B cell (primary cell): ENCODE measurements around the gene LSM14B. TPM values are rescaled to one million over a fixed set of nuclear protein-coding genes. Genes with fewer than 3 reads are reported as not detected.

Source experiments
- ATAC-seq: fragments of 200-7000 bp; cut with Tn5 transposase; one replicate; pipeline ENCODE4 v1.10.0; 2021; ENCODE audit warnings: low read depth, mild to moderate bottlenecking, moderate number of reproducible peaks, moderate library complexity
- CTCF ChIA-PET: fragments of 350-600 bp; sonication (Branson Sonifier 250); formaldehyde crosslinking; loops from one replicate; lab custom pipeline; 2021; ENCODE audit warnings: antibody characterized with exemption, inconsistent platforms; lab: Charles Lee
- POLR2A ChIA-PET: fragments of 350-600 bp; sonication (Branson Sonifier 250); formaldehyde crosslinking; loops from one replicate; lab custom pipeline; 2021; ENCODE audit warnings: antibody characterized with exemption; lab: Charles Lee
- DNase-seq: peaks from one replicate; pipeline ENCODE4 v3.0.0; 2013
- H2AFZ ChIP-seq: 2 replicates; pipeline ENCODE4 v1.6.1; 2012; ENCODE audit warnings: mild to moderate bottlenecking, low read depth, low read length; ENCODE audit not compliant: insufficient read depth, poor library complexity, severe bottlenecking
- H3K27ac ChIP-seq, 2 donors: 1 replicate in 1 of 2; 2 replicates in 1 of 2; pipeline ENCODE4 v1.5.1; 2012 to 2013; ENCODE audit warnings: low read length in 2 of 2, mild to moderate bottlenecking in 2 of 2, moderate library complexity in 1 of 2
- H3K27me3 ChIP-seq, 4 experiments: fragments of 200-600 bp in 1 of 4; sonication (generic) in 1 of 4; replicated peaks in 1 of 4; 1 replicate in 2 of 4; 2 replicates in 2 of 4; pipeline versions ENCODE4 v1.6.1 to v1.7.0; 2013 to 2016; ENCODE audit warnings: low read length in 3 of 4, mild to moderate bottlenecking in 2 of 4, mixed read lengths in 1 of 4, moderate library complexity in 1 of 4; ENCODE audit not compliant: insufficient read depth in 4 of 4, control insufficient read depth in 3 of 4; ENCODE audit errors: control extremely low read depth in 1 of 4
- H3K36me3 ChIP-seq, 2 experiments: replicated peaks in 1 of 2; 1 replicate in 1 of 2; 2 replicates in 1 of 2; pipeline versions ENCODE4 v1.6.1 to v1.7.1; 2013; ENCODE audit warnings: low read length in 1 of 2; ENCODE audit not compliant: insufficient read depth in 2 of 2, control insufficient read depth in 1 of 2; ENCODE audit errors: control extremely low read depth in 1 of 2, extremely low read depth in 1 of 2
- H3K4me1 ChIP-seq, 2 donors: fragments of 200-600 bp in 1 of 2; sonication (generic) in 1 of 2; 1 replicate in 1 of 2; 2 replicates in 1 of 2; pipeline versions ENCODE4 v1.5.1 to v1.6.1; 2013 to 2017; ENCODE audit warnings: low read length in 2 of 2; ENCODE audit not compliant: control insufficient read depth in 2 of 2, insufficient read depth in 2 of 2
- H3K4me2 ChIP-seq: replicated peaks from 2 replicates; pipeline ENCODE3; 2012; ENCODE audit warnings: mild to moderate bottlenecking, low read depth, low read length; ENCODE audit not compliant: poor library complexity, severe bottlenecking
- H3K4me3 ChIP-seq, 5 experiments: fragments of 200-600 bp in 1 of 5; sonication (generic) in 1 of 5; 1 replicate in 3 of 5; 2 replicates in 2 of 5; pipeline versions ENCODE4 v1.5.1 to v1.7.0; 2011 to 2016; ENCODE audit warnings: low read length in 4 of 5, mild to moderate bottlenecking in 4 of 5, low read depth in 2 of 5, control low read depth in 1 of 5, moderate library complexity in 1 of 5; ENCODE audit not compliant: insufficient read depth in 1 of 5; ENCODE audit errors: control extremely low read depth in 1 of 5, extremely low read depth in 1 of 5
- H3K79me2 ChIP-seq: fragments of 200-600 bp; sonication (generic); one replicate; pipeline ENCODE4 v1.6.0; 2016; ENCODE audit warnings: low read length; ENCODE audit not compliant: control insufficient read depth, insufficient read depth
- H3K9ac ChIP-seq: fragments of 200-600 bp; sonication (generic); 2 replicates; pipeline ENCODE4 v1.6.1; 2017; ENCODE audit warnings: mild to moderate bottlenecking, low read length, moderate library complexity
- H3K9me3 ChIP-seq, 3 donors: one replicate each; pipeline versions ENCODE4 v1.6.1 to v1.7.1; 2013; ENCODE audit warnings: low read length in 2 of 3; ENCODE audit not compliant: control insufficient read depth in 2 of 3, insufficient read depth in 1 of 3; ENCODE audit errors: control extremely low read depth in 1 of 3
- H4K20me1 ChIP-seq: 2 replicates; pipeline ENCODE4 v1.6.0; 2012; ENCODE audit warnings: mild to moderate bottlenecking, low read length; ENCODE audit not compliant: insufficient read depth, control insufficient read depth, poor library complexity, severe bottlenecking
- H3K27ac Mint-ChIP-seq: one replicate; pipeline ENCODE4 v1.8.0; 2021; ENCODE audit warnings: mixed read lengths
- H3K27me3 Mint-ChIP-seq: one replicate; pipeline ENCODE4 v1.8.0; 2021; ENCODE audit warnings: mixed read lengths
- H3K4me1 Mint-ChIP-seq: one replicate; pipeline ENCODE4 v1.8.0; 2021; ENCODE audit warnings: mixed read lengths
- H3K4me3 Mint-ChIP-seq: one replicate; pipeline ENCODE4 v1.8.0; 2021; ENCODE audit warnings: mixed read lengths
- H3K9me3 Mint-ChIP-seq: one replicate; pipeline ENCODE4 v1.8.0; 2022; ENCODE audit warnings: mixed read lengths; ENCODE audit not compliant: insufficient read depth
- CTCF ChIP-seq: fragments of 200-600 bp; IDR thresholded peaks from one replicate; pipeline ENCODE4 v1.8.0; 2022; ENCODE audit warnings: antibody characterized with exemption, mild to moderate bottlenecking
- EZH2 ChIP-seq: IDR thresholded peaks from 2 replicates; pipeline ENCODE4 v1.6.1; 2012; ENCODE audit warnings: borderline replicate concordance, low read depth, mild to moderate bottlenecking, moderate library complexity, low read length; ENCODE audit not compliant: insufficient read depth, poor library complexity, severe bottlenecking
- WGBS: methylation state at CpG from one replicate; pipeline ENCODE4 v1.1.5; 2013; ENCODE audit warnings: missing lambda C conversion rate; ENCODE audit not compliant: insufficient coverage; 5-methylcytosine and 5-hydroxymethylcytosine counted together
- intact Hi-C: fragments of 100-400 bp; cut with micrococcal nuclease; formaldehyde crosslinking; loops from one replicate; pipeline ENCODE4 v1.10.0; 2022
- polyA plus RNA-seq: library from polyadenylated mRNA; depleted of rRNA; stranded (reverse); fragments of >200 nt; gene quantifications from 2 replicates; pipeline ENCODE4 v1.2.3, GENCODE V29; 2012
- total RNA-seq, 2 donors: library from RNA; stranded (reverse); fragments of 120-200 nt in 1 of 2; gene quantifications; 1 replicate in 1 of 2; 2 replicates in 1 of 2; pipeline versions ENCODE4 v1.2.3 to v1.2.4, GENCODE V29; 2013 to 2022

LSM14B gene
- total and polyA plus RNA-seq, 2 donors (not counting 1 experiment from before 2014, with no cell fraction given), result 26.8 to 52.8 TPM

DNA sequence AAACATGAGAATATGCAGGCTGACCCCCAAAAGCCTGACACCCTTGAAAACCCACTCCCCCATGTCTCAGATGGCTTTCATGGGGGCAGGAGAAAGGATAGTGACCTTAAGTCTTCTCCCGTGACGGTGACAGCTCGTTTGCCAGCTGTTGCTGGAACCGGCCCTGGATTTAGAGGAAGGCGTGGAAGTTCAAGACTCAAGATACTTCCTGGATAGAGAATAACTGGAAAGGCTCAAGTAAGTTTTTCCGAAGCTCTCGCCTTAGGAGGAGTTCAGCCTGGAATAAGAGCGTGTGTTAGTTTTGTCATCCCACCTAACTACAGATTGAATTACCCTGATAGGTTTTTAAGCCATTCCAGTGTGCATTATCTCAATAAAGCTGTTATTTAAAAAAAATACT lies 49.0 kb downstream of the LSM14B start:
- Histone ChIP-seq H3K9ac (no peak overlapping the region), H3K4me2 (no peak overlapping the region), H3K36me3 (peaks cover 0 to under 1% of the 10 kb centered on the region in 2 experiments), H3K4me3 (no peak overlapping the region), H3K9me3 (no peaks in the 10 kb centered on the region), H3K27me3 (no peaks in the 10 kb centered on the region), H2AFZ (no peak overlapping the region), H4K20me1 (no peaks in the 10 kb centered on the region), H3K27ac (no peak overlapping the region), H3K79me2 (no peaks in the 10 kb centered on the region), H3K4me1 (no peaks in the 10 kb centered on the region)
- H3K27me3 Mint-ChIP-seq, result no peaks in the 10 kb centered on the region
- no peaks in the 10 kb centered on the region for H3K9me3 Mint-ChIP-seq
- no peaks in the 10 kb centered on the region for H3K4me1 Mint-ChIP-seq
- H3K4me3 Mint-ChIP-seq, result no peak overlapping the region
- no peak overlapping the region for H3K27ac Mint-ChIP-seq
- ChIA-PET POLR2A (no interaction called here), CTCF (no interaction called here)
- WGBS, result 92% methylated on average over 5 of the region's 8 CpGs
- TF ChIP-seq CTCF (no peak), EZH2 (no peak)
- DNase-seq (no peak), ATAC-seq (no peak)
- intact Hi-C loops, result no loop called here

DNA sequence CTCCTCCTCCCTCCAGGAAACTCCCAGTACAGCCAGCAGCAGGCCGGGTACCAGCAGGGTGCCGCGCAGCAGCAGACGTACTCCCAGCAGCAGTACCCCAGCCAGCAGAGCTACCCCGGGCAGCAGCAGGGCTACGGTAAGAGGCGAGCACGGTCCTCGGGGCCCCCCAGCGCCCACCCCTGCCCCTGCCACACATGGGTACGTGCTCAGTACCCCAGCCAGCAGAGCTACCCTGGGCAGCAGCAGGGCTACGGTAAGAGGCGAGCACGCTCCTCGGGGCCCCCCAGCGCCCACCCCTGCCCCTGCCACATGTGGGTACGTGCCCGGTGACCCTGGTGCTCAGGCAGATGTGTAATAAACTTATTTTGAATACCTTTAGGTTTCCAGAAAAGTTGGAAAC lies 50.4 kb downstream of the LSM14B start:
- Histone ChIP-seq H3K79me2 (no peaks in the 10 kb centered on the region), H3K27me3 (no peaks in the 10 kb centered on the region), H3K9me3 (no peaks in the 10 kb centered on the region), H3K9ac (no peak overlapping the region), H3K4me2 (no peak overlapping the region), H2AFZ (no peak overlapping the region), H3K36me3 (no peaks in the 10 kb centered on the region), H4K20me1 (no peaks in the 10 kb centered on the region), H3K27ac (no peak overlapping the region), H3K4me3 (no peak overlapping the region), H3K4me1 (no peaks in the 10 kb centered on the region)
- intact Hi-C loops, result no loop called here
- WGBS, result 97% methylated on average over 15 of the region's 18 CpGs
- Mint-ChIP-seq H3K27ac (no peak overlapping the region), H3K4me3 (no peak overlapping the region), H3K27me3 (no peaks in the 10 kb centered on the region), H3K9me3 (no peaks in the 10 kb centered on the region), H3K4me1 (no peaks in the 10 kb centered on the region)
- CTCF ChIA-PET, result no interaction called here
- no peak for ATAC-seq
- TF ChIP-seq EZH2 (no peak), CTCF (no peak)
- POLR2A ChIA-PET, result no interaction called here
- no peak for DNase-seq
